A549 (cell line): ENCODE data around the gene HMGCS1. TPM values are rescaled to one million over a fixed set of nuclear protein-coding genes. Genes with fewer than 3 reads are reported as not detected.

Experiments
- ATAC-seq, 2 experiments: fragments of 200-7000 bp in 1 of 2; fragments of >200 bp in 1 of 2; cut with Nextera tagmentation in 1 of 2; cut with Tn5 transposase in 1 of 2; 3 replicates each; pipeline versions ENCODE4 v1.8.0 to v1.9.1; 2018 to 2020; ENCODE audit warnings: mild to moderate bottlenecking in 1 of 2, moderate library complexity in 1 of 2
- CTCF ChIA-PET: fragments of 300-600 bp; sonication (Branson Sonifier 250); formaldehyde crosslinking; extraction: SDS; loops from one replicate; lab custom pipeline; 2021; ENCODE audit warnings: antibody characterized with exemption, inconsistent platforms; lab: Yijun Ruan, JAX
- POLR2A ChIA-PET: fragments of 350-600 bp; formaldehyde crosslinking; extraction: SDS; loops from one replicate; lab custom pipeline; 2021; ENCODE audit warnings: antibody characterized with exemption, inconsistent platforms; lab: Yijun Ruan, JAX
- DNase-seq, 2 experiments: peaks; one replicate each; pipeline versions ENCODE4 v3.0.0 to v3.0.0-alpha.2; 2011 to 2016; ENCODE audit warnings: low read depth in 1 of 2, low spot score in 1 of 2
- FAIRE-seq: peaks from 2 replicates; lab custom pipeline; 2011; peaks lifted over from hg19 to GRCh38; lab: Jason Lieb, UNC
- H3K27ac ChIP-seq, 2 experiments: fragments of >200 bp; sonication (Bioruptor Twin); formaldehyde crosslinking; 3 replicates each; pipeline ENCODE4 v1.5.1; 2016 to 2017
- H3K4me1 ChIP-seq: fragments of >200 bp; sonication (Bioruptor Twin); formaldehyde crosslinking; 3 replicates; pipeline ENCODE4 v1.6.1; 2016
- H3K4me2 ChIP-seq: fragments of >200 bp; sonication (Bioruptor Twin); formaldehyde crosslinking; 3 replicates; pipeline ENCODE4 v1.6.1; 2016
- H3K4me3 ChIP-seq: fragments of >200 bp; sonication (Bioruptor Twin); formaldehyde crosslinking; 3 replicates; pipeline ENCODE4 v1.5.1; 2016
- H3K9me3 ChIP-seq: fragments of >200 bp; sonication (Bioruptor Twin); formaldehyde crosslinking; 3 replicates; pipeline ENCODE4 v1.6.1; 2016
- BHLHE40 ChIP-seq: IDR thresholded peaks from 2 replicates; pipeline ENCODE4 v1.6.1; 2012; ENCODE audit warnings: low read depth, low read length, inconsistent platforms
- CHD2 ChIP-seq: fragments of 150-350 bp; IDR thresholded peaks from 2 replicates; pipeline ENCODE4 v1.6.1; 2014; ENCODE audit warnings: low read length; ENCODE audit not compliant: partially characterized antibody
- ESRRA ChIP-seq: fragments of 150-350 bp; IDR thresholded peaks from 2 replicates; pipeline ENCODE4 v1.6.1; 2014; ENCODE audit warnings: mild to moderate bottlenecking, low read length, borderline replicate concordance
- HDAC2 ChIP-seq: fragments of 200-600 bp; sonication (generic); IDR thresholded peaks from 2 replicates; pipeline ENCODE4 v1.6.1; 2016
- HEYL ChIP-seq: fragments of 250-450 bp; sonication (Bioruptor Pico); IDR thresholded peaks from 2 replicates; pipeline ENCODE4 v1.8.0; 2021; ENCODE audit warnings: mild to moderate bottlenecking, moderate library complexity
- KDM1A ChIP-seq: fragments of 200-600 bp; sonication (generic); IDR thresholded peaks from 2 replicates; pipeline ENCODE4 v1.6.1; 2016; ENCODE audit warnings: low read depth, mild to moderate bottlenecking
- MAZ ChIP-seq: fragments of 150-350 bp; IDR thresholded peaks from 2 replicates; pipeline ENCODE4 v1.6.1; 2014; ENCODE audit warnings: antibody characterized with exemption, low read depth, low read length, borderline replicate concordance
- NFE2L2 ChIP-seq: fragments of 150-350 bp; conservative IDR thresholded peaks from 2 replicates; pipeline ENCODE4 v1.6.1; 2014; ENCODE audit warnings: low read length
- NPAS2 ChIP-seq: fragments of 250-450 bp; sonication (Bioruptor Pico); IDR thresholded peaks from 2 replicates; pipeline ENCODE4 v1.8.0; 2022; ENCODE audit warnings: mild to moderate bottlenecking, moderate library complexity, borderline replicate concordance
- PHF8 ChIP-seq: fragments of 200-600 bp; sonication (generic); IDR thresholded peaks from 2 replicates; pipeline ENCODE4 v1.6.1; 2016; ENCODE audit warnings: low read depth, mild to moderate bottlenecking, antibody characterized with exemption, moderate library complexity, borderline replicate concordance
- RARB ChIP-seq: fragments of 250-450 bp; sonication (Bioruptor Pico); IDR thresholded peaks from 2 replicates; pipeline ENCODE4 v1.8.0; 2021; ENCODE audit warnings: mild to moderate bottlenecking, moderate library complexity
- SMC3 ChIP-seq: fragments of >200 bp; sonication (Bioruptor Twin); formaldehyde crosslinking; IDR thresholded peaks from 3 replicates; pipeline ENCODE4 v1.6.1; 2018; ENCODE audit warnings: inconsistent platforms
- TFCP2L1 ChIP-seq: fragments of 250-450 bp; sonication (Bioruptor Pico); IDR thresholded peaks from 2 replicates; pipeline ENCODE4 v1.5.0; 2021; ENCODE audit warnings: mild to moderate bottlenecking
- TP53 ChIP-seq: fragments of 250-450 bp; sonication (Bioruptor Pico); IDR thresholded peaks from 2 replicates; pipeline ENCODE4 v1.5.0; 2021; ENCODE audit warnings: mild to moderate bottlenecking, moderate library complexity
- ZNF302 ChIP-seq: fragments of 250-450 bp; sonication (Bioruptor Pico); IDR thresholded peaks from 2 replicates; pipeline ENCODE4 v1.9.0; 2021; ENCODE audit warnings: inconsistent platforms, mild to moderate bottlenecking, moderate library complexity
- WGBS: methylation state at CpG from one replicate; pipeline ENCODE4 v1.1.6; 2017; ENCODE audit errors: missing lambda C conversion rate; 5-methylcytosine and 5-hydroxymethylcytosine counted together
- polyA plus RNA-seq, 4 experiments: library from polyadenylated mRNA; depleted of rRNA in 3 of 4; stranded (reverse); fragments of >200 nt; fragmentation: RNase III in 1 of 4; extraction: RNeasy Plus Mini Kit Qiagen cat#74134 plus additional on column Dnase treatment in 1 of 4; gene quantifications; 2 replicates in 3 of 4; 3 replicates in 1 of 4; pipeline ENCODE4 v1.2.3, GENCODE V29; 2011 to 2017
- TF ChIP-seq, protein P1 (sequence below): fragments of 150-350 bp; IDR thresholded peaks from 2 replicates; pipeline ENCODE4 v1.6.1; 2014; ENCODE audit warnings: low read depth, mild to moderate bottlenecking, low read length
- TF ChIP-seq, protein P2 (sequence below): fragments of 200-600 bp; sonication (generic); IDR thresholded peaks from 2 replicates; pipeline ENCODE4 v1.6.1; 2016; ENCODE audit warnings: antibody characterized with exemption, mild to moderate bottlenecking, moderate library complexity
- TF ChIP-seq, protein P3 (sequence below): fragments of 450-650 bp; IDR thresholded peaks from 2 replicates; pipeline ENCODE4 v1.6.1; 2014; ENCODE audit warnings: antibody characterized with exemption
- TF ChIP-seq, protein P4 (sequence below): IDR thresholded peaks from 2 replicates; pipeline ENCODE4 v1.6.1; 2012; ENCODE audit warnings: low read depth, borderline replicate concordance
- TF ChIP-seq, protein P5 (sequence below): fragments of >200 bp; sonication (Bioruptor Twin); formaldehyde crosslinking; IDR thresholded peaks from 2 replicates; pipeline ENCODE4 v1.6.1; 2016

The HMGCS1 gene
- polyA plus RNA-seq, 2 of the 4 experiments (the other 2 are of a cell fraction) = 64.8 to 72.8 TPM

DNA sequence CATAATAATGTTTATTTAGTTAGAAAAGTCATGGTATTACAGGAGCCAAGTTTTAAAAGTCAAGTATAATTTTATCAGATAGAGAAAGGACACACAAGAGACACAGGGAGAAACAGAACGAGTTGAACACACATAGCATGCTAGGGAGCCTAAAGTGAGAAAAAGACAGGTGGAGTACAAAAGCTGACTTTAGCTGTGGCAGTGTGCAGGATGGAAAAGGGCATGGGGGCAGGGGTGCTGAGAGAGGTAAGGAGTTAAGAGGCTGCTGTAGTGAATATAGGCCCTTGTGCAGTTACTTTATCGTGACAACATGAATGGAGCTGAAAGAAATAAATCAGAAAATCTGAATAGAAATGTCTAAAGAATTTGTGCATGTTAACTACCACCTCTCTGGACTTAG lies 18.0 kb downstream of the HMGCS1 start:
- CTCF ChIA-PET = interaction anchor here (0.7 to 2.5 kb wide), 5 partner anchors 10 to 189 kb away, joined by 3 to 13 read pairs (median 3); no protein-coding TSS in a partner anchor
- no peak for ATAC-seq
- no peak overlapping the region for H3K27ac ChIP-seq

DNA sequence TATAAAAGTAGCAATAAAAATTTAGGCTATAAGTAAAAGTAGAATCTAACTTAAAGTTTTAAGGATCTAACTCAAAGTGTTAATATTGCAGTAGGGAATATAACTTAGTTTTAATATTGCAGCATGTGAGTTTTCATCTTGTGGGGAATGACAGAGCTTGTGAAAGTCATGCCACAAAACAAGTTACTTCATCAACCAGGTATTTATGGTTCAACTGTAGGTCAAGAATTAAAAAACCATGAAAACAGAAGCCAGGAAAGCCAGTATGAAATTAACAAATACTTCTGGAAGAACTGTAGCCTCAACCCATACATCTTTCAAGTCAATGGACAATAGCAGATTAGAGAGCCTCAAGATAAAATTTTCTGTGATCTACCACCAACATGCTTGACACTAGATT lies 19.0 kb downstream of the HMGCS1 start:
- CTCF ChIA-PET = interaction anchor here (1.6 to 2.5 kb wide), 2 partner anchors 13 to 95 kb away, joined by 7 to 13 read pairs; no protein-coding TSS in a partner anchor
- no peak for ATAC-seq
- H3K4me3 ChIP-seq = no peak overlapping the region
- no peak overlapping the region for H3K4me2 ChIP-seq
- no peak for FAIRE-seq
- POLR2A ChIA-PET = no interaction called here
- H3K4me1 ChIP-seq = no peaks in the 10 kb centered on the region
- no peak overlapping the region for H3K27ac ChIP-seq
- TF ChIP-seq CHD2 (no peak), ZNF302 (CRISPR knock-in tag) (no peak), TP53 (no peak), PHF8 (no peak), NPAS2 (CRISPR knock-in tag) (no peak), NFE2L2 (no peak), SMC3 (no peak), TFCP2L1 (CRISPR knock-in tag) (no peak), RARB (CRISPR knock-in tag) (no peak), KDM1A (no peak)
- TF ChIP-seq, protein P1, sequence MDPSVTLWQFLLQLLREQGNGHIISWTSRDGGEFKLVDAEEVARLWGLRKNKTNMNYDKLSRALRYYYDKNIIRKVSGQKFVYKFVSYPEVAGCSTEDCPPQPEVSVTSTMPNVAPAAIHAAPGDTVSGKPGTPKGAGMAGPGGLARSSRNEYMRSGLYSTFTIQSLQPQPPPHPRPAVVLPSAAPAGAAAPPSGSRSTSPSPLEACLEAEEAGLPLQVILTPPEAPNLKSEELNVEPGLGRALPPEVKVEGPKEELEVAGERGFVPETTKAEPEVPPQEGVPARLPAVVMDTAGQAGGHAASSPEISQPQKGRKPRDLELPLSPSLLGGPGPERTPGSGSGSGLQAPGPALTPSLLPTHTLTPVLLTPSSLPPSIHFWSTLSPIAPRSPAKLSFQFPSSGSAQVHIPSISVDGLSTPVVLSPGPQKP = no peak
- TF ChIP-seq, protein P2, sequence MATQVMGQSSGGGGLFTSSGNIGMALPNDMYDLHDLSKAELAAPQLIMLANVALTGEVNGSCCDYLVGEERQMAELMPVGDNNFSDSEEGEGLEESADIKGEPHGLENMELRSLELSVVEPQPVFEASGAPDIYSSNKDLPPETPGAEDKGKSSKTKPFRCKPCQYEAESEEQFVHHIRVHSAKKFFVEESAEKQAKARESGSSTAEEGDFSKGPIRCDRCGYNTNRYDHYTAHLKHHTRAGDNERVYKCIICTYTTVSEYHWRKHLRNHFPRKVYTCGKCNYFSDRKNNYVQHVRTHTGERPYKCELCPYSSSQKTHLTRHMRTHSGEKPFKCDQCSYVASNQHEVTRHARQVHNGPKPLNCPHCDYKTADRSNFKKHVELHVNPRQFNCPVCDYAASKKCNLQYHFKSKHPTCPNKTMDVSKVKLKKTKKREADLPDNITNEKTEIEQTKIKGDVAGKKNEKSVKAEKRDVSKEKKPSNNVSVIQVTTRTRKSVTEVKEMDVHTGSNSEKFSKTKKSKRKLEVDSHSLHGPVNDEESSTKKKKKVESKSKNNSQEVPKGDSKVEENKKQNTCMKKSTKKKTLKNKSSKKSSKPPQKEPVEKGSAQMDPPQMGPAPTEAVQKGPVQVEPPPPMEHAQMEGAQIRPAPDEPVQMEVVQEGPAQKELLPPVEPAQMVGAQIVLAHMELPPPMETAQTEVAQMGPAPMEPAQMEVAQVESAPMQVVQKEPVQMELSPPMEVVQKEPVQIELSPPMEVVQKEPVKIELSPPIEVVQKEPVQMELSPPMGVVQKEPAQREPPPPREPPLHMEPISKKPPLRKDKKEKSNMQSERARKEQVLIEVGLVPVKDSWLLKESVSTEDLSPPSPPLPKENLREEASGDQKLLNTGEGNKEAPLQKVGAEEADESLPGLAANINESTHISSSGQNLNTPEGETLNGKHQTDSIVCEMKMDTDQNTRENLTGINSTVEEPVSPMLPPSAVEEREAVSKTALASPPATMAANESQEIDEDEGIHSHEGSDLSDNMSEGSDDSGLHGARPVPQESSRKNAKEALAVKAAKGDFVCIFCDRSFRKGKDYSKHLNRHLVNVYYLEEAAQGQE = no peak
- no peak for DNase-seq
- H3K9me3 ChIP-seq = no peaks in the 10 kb centered on the region

More for the DNA sequence above, 18.0 kb downstream of the HMGCS1 start:
- POLR2A ChIA-PET = no interaction called here
- H3K4me2 ChIP-seq = no peak overlapping the region
- TF ChIP-seq, protein P3, sequence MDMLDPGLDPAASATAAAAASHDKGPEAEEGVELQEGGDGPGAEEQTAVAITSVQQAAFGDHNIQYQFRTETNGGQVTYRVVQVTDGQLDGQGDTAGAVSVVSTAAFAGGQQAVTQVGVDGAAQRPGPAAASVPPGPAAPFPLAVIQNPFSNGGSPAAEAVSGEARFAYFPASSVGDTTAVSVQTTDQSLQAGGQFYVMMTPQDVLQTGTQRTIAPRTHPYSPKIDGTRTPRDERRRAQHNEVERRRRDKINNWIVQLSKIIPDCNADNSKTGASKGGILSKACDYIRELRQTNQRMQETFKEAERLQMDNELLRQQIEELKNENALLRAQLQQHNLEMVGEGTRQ = no peak
- no peak for TF ChIP-seq BHLHE40
- TF ChIP-seq ESRRA = no peak
- TF ChIP-seq PHF8 = no peak
- TF ChIP-seq, protein P4, sequence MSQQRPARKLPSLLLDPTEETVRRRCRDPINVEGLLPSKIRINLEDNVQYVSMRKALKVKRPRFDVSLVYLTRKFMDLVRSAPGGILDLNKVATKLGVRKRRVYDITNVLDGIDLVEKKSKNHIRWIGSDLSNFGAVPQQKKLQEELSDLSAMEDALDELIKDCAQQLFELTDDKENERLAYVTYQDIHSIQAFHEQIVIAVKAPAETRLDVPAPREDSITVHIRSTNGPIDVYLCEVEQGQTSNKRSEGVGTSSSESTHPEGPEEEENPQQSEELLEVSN = no peak
- TF ChIP-seq MAZ = no peak
- TF ChIP-seq, protein P5, sequence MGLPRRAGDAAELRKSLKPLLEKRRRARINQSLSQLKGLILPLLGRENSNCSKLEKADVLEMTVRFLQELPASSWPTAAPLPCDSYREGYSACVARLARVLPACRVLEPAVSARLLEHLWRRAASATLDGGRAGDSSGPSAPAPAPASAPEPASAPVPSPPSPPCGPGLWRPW = no peak
- TF ChIP-seq HDAC2 = no peak
- TF ChIP-seq HEYL (CRISPR knock-in tag) = no peak
- TF ChIP-seq, protein P2 = no peak
- DNase-seq = no peak
- no peaks in the 10 kb centered on the region for H3K4me1 ChIP-seq
- WGBS = 85% methylated on average over 2 of the region's 2 CpGs
- FAIRE-seq = no peak
- no peaks in the 10 kb centered on the region for H3K9me3 ChIP-seq
- H3K4me3 ChIP-seq = no peak overlapping the region
